Measurements from ENCODE around the gene CDC34. TPM values are rescaled to one million over a fixed set of nuclear protein-coding genes. Genes with fewer than 3 reads are reported as not detected.

Gene CDC34
- total and polyA plus RNA-seq, 9 of the 15 experiments (the other 6 are each of a cell fraction or from before 2014, with no cell fraction given): 0.80 to 203 (median 65.5) TPM

DNA sequence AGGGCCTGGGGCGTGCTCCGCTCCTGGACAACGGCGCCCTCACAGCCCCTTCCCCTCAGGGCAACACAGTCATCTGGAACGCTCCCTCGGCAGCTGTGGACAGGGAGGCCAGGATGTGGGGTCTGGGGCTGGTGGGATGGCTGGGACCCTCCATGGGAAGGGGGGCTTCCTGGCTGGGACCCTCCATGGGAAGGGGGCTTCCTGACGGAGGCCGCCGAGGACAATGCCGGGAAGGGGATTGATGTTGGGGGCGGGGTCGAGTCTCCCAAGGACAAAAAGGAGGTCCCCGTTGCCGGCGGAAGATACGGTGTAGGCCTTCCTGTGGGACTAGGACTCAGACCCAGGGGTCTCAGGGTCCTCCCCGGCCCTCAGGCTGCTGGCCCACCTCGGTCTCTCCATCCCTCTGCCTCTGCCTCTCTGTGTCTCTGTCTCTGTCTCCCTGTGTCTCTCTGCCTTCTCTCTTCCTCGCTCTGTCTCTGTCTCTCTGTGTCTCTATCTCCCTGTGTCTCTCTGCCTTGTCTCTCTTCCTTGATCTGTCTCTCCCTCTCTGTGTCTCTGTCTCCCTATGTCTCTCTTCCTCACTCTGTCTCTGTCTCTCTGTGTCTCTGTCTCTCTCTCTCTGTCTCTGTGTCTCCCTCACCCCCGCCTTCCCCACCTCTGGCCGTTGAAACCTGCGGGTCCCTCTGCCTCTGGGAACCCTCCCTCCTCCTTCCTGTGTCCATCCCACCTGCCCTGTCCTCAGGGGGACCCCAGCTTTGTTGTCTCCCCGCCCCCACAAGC is 38.0 kb upstream of the CDC34 start:
- CTCF ChIA-PET (ENCODE audit: low intra/inter-chr PET ratio): no interaction called here
- Histone ChIP-seq H3K4me2 (ENCODE audit: insufficient read depth, low read length) (no peak overlapping the region), H3K9me3 (replicated peaks; ENCODE audit: control insufficient read depth, insufficient read depth, low read depth, low read length) (no peaks in the 10 kb centered on the region), H3K36me3 (ENCODE audit: control insufficient read depth, insufficient read depth, low read length) (no peaks in the 10 kb centered on the region), H3K9me1 (ENCODE audit: control insufficient read depth, insufficient read depth, low read length) (no peaks in the 10 kb centered on the region), H4K20me1 (replicated peaks; ENCODE audit: control insufficient read depth, insufficient read depth, low read length) (no peaks in the 10 kb centered on the region), H3K27ac (ENCODE audit: extremely low read depth, low read depth, low read length) (no peak overlapping the region), H3K79me2 (ENCODE audit: control insufficient read depth, insufficient read depth, low read length) (peaks cover 2% of the 10 kb centered on the region; the same call in 1 of the 3 replicates), H3K9ac (ENCODE audit: insufficient read depth in 1 of 2, low read depth in 2 of 2, low read length in 2 of 2) (no peak overlapping the region), H2AFZ (ENCODE audit: low read depth, low read length) (no peak overlapping the region), H3K4me1 (replicated peaks in 1 of 2; ENCODE audit: control insufficient read depth in 2 of 2, insufficient read depth in 2 of 2, low read length in 2 of 2) (peaks cover 0 to 69% of the 10 kb centered on the region in 2 experiments; a peak in 3 of 5 replicates), H3K4me3 (no peak overlapping the region), H3K27me3 (ENCODE audit: control insufficient read depth in 2 of 2, insufficient read depth in 2 of 2, low read length in 2 of 2) (no peaks in the 10 kb centered on the region)
- intact Hi-C loops (cut with micrococcal nuclease) (no loop called here), in situ Hi-C loops (cut with MboI) (no loop called here)
- DNase-seq (ENCODE audit: extremely low read depth in 1 of 4, low spot score in 3 of 4) (no peak), ATAC-seq (no peak), FAIRE-seq (no peak)
- WGBS (ENCODE audit: insufficient coverage, low coverage, missing lambda C conversion rate): 70% methylated on average over 10 of the region's 23 CpGs
- POLR2A ChIA-PET: no interaction called here
- TF ChIP-seq ELF1 (tag; IDR thresholded peaks at IDR 0.05) (no peak), ZNF707 (CRISPR knock-in tag; conservative IDR thresholded peaks at IDR 0.05) (no peak), OTX1 (CRISPR knock-in tag; IDR thresholded peaks at IDR 0.05) (0 out of 2 replicates have a peak, but pooled peaks have one; percentile 37), BCOR (IDR thresholded peaks at IDR 0.05) (peak; percentile 72)
- TF ChIP-seq, protein P1, sequence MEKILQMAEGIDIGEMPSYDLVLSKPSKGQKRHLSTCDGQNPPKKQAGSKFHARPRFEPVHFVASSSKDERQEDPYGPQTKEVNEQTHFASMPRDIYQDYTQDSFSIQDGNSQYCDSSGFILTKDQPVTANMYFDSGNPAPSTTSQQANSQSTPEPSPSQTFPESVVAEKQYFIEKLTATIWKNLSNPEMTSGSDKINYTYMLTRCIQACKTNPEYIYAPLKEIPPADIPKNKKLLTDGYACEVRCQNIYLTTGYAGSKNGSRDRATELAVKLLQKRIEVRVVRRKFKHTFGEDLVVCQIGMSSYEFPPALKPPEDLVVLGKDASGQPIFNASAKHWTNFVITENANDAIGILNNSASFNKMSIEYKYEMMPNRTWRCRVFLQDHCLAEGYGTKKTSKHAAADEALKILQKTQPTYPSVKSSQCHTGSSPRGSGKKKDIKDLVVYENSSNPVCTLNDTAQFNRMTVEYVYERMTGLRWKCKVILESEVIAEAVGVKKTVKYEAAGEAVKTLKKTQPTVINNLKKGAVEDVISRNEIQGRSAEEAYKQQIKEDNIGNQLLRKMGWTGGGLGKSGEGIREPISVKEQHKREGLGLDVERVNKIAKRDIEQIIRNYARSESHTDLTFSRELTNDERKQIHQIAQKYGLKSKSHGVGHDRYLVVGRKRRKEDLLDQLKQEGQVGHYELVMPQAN (IDR thresholded peaks at IDR 0.05; ENCODE audit: borderline replicate concordance): 0 out of 2 replicates have a peak, but pooled peaks have one; percentile 41
- TF ChIP-seq, protein P2, sequence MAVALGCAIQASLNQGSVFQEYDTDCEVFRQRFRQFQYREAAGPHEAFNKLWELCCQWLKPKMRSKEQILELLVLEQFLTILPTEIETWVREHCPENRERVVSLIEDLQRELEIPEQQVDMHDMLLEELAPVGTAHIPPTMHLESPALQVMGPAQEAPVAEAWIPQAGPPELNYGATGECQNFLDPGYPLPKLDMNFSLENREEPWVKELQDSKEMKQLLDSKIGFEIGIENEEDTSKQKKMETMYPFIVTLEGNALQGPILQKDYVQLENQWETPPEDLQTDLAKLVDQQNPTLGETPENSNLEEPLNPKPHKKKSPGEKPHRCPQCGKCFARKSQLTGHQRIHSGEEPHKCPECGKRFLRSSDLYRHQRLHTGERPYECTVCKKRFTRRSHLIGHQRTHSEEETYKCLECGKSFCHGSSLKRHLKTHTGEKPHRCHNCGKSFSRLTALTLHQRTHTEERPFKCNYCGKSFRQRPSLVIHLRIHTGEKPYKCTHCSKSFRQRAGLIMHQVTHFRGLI (CRISPR knock-in tag; IDR thresholded peaks at IDR 0.05): no peak
- TF ChIP-seq, protein P3, sequence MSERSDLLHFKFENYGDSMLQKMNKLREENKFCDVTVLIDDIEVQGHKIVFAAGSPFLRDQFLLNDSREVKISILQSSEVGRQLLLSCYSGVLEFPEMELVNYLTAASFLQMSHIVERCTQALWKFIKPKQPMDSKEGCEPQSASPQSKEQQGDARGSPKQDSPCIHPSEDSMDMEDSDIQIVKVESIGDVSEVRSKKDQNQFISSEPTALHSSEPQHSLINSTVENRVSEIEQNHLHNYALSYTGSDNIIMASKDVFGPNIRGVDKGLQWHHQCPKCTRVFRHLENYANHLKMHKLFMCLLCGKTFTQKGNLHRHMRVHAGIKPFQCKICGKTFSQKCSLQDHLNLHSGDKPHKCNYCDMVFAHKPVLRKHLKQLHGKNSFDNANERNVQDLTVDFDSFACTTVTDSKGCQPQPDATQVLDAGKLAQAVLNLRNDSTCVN (CRISPR knock-in tag; IDR thresholded peaks at IDR 0.05): 0 out of 2 replicates have a peak, but pooled peaks have one; percentile 44
- no TSS peak for BruUV-seq (replicated peaks)

All from K562 (cell line).